ENCODE measurements around the gene ZNF223. TPM values are rescaled to one million over a fixed set of nuclear protein-coding genes. Genes with fewer than 3 reads are reported as not detected.

The ZNF223 gene
- 4.9 and 8.4 TPM in 2 replicates for total RNA-seq (2014; rRNA removed)
- polyA plus RNA-seq (2012) = 1.4 TPM

DNA sequence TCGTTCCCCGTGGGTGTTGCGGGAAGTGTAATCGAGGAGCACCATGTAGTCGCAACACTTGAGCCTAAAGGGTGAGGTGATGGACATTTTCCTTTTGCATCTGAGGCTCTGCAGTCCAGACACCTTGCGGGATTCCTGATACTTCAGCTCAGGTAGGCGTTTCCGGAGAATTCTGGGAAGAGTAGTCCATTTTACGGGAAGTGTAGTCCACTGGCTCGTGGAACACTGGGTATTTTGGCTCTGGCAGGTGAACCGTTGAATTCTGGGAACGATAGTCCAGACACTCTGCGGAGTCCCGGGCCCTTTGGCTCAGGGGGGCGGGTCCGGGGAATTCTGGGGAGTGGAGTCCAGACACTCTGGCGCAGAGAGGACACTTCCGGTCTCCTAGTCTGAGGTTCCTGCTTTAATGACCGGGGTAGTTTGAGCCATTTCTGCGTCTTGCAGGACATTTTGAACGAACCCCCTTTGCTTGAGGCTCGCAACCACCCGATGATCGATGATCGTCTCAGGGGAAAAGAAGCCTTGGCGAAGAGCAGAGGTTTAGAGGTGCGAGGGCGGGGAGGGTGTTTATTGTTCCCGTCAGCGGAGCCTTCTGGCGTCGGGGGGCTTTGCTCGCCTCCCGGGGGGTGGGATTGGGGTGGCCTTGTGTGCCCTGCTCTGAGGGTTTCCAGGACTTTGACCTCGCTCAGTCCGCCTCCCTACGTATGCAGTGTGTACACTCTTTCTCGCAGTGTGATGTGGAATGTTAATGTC lies at the start of gene ZNF223:
Gene ZNF223, plus strand, starts transcription at position 387 of the 753 bp plus-strand sequence. CDS start 3,141 bp downstream, outside the sequence.
- peak; percentile 93 for DNase-seq (ENCODE audit: low read depth)

- no peak for DNase-seq (ENCODE audit: low read depth)
Observed at GRCh38 chr19:44002212-44002565, 49.6 kb upstream of the ZNF223 start.

- DNase-seq (ENCODE audit: low read depth) = peak; percentile 93
Observed at GRCh38 chr19:44002566-44003460, 49.0 kb upstream of the ZNF223 start, which contains the start of gene ZNF230. TSS of gene ZNF230 (plus strand) at chr19:44002957. CDS start at chr19:44007079, 4,122 bp downstream.

DNA sequence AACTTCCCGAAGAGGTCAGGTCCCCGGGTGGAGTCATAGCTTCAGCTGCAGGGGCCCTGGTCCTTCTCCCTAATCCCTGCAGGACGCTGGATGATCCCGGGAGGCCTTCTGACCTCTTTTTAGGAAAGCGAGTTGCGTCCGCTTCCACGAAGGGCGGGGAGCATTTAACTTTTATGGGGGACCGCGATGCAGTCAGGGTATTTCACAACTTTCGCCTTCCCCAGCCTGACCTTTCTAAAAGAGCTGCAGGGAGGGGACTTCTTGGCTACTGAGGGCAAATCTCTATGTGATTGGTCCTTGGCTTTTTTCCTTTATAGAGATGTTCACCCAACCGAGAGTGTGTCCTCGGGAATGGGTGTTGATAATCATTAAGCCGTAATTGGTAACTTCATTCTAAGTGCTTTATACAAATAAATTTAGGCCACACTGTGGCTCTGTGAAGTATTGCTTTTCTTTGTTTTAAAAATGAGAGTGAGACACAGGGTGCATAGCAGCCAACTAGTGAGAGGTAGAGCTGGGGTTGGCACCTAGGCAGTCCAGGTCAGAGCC lies 48.3 kb upstream of the ZNF223 start:
- DNase-seq (ENCODE audit: low read depth) = no peak

DNA sequence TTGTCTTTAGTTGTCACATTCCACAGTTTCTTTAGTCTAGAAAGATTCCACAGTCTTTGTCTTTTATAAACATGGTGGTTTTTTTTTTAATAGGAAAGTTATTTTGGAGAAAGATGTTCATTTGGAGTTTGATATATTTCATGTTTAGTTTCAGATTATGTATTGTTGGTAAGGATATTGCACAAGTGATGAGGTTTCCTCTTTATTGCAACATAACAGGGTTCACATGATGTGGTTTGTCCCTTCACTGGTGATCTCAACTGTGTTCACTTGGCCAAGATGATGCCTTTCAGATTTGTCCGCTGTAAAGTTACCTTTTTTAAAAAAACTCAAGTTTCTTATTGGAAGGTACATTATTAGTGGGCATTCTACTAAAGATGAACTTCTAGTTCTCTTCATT lies 45.9 kb upstream of the ZNF223 start:
- DNase-seq (ENCODE audit: low read depth) = no peak

DNA sequence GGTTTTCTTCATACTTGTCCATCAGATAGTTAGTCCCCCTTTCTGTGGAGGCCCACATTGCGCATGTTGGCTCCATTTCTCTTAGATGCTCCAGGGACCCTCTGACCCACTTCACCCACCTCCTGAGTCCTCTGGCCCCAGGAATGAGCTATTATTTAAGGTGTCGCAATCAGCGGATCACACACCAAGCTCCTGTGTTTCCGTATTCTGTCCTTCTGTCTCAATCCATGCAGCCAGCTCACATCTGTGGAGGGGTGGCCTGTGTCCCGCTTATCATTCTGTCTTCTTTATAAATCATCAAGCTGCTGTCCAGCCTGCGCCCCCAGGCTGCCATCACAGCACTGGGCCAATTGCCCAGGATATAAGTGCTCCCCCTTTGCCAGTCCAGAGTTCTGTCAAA lies 44.4 kb upstream of the ZNF223 start:
- no peak for DNase-seq (ENCODE audit: low read depth)

DNA sequence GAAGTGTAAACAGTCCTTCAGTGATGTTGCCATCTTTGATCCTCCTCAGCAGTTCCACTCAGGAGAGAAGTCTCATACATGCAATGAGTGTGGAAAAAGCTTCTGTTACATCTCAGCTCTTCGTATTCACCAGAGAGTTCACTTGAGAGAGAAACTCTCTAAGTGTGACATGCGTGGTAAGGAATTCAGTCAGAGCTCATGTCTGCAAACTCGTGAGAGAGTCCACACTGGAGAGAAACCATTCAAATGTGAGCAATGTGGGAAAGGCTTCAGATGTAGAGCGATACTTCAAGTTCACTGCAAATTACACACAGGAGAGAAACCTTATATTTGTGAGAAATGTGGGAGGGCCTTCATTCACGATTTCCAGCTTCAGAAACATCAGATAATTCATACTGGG lies 41.4 kb upstream of the ZNF223 start:
- no peak for DNase-seq (ENCODE audit: low read depth)

DNA sequence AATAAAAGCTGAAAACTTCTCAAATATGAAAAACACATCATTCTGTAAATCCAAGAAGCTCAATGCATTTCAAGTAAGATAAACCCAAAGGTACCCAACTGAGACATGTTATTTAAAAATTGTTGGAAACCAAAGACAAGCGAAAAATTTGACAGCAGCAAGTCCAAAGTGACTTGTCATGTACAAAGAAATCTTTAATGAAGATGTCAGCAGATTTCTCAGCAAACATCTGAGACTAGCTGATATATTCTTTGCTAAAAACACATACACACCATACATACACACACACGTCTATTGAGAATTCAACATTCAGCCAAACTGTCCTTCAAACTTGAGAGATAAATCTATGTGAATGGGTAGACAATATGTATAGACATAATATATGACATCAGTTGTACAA lies 32.3 kb upstream of the ZNF223 start:
- no peak for DNase-seq (ENCODE audit: low read depth)

DNA sequence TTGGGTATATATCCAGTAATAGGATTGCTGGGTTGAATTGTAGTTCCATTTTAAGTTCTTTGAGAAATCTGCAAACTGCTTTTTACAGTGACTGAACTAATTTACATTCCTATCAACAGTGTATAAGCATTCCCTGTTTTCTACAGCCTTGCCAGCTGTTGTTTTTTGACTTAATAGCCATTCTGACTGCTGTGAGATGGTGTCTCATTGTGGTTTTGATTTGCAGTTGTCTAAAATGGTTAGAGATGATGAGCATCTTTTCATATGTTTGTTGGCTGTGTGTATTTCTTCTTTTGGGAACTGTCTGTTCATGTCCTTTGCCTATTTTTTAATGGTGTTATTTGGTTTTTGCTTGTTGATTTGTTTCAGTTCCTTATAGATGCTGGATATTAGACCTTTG lies 30.6 kb upstream of the ZNF223 start:
- DNase-seq (ENCODE audit: low read depth) = peak; percentile 54

- DNase-seq (ENCODE audit: low read depth) = no peak
Observed at GRCh38 chr19:44024900-44025216, 27.0 kb upstream of the ZNF223 start.

GRCh38 chr19:44025217-44025936 lies 26.5 kb upstream of the ZNF223 start, which contains the start of gene ZNF222:
TSS of gene ZNF222 (plus strand) at chr19:44025379. CDS start at chr19:44025437, 58 bp downstream.
- peak; percentile 92 for DNase-seq (ENCODE audit: low read depth)

- no peak for DNase-seq (ENCODE audit: low read depth)
Observed at GRCh38 chr19:44026622-44027021, 25.2 kb upstream of the ZNF223 start.

DNA sequence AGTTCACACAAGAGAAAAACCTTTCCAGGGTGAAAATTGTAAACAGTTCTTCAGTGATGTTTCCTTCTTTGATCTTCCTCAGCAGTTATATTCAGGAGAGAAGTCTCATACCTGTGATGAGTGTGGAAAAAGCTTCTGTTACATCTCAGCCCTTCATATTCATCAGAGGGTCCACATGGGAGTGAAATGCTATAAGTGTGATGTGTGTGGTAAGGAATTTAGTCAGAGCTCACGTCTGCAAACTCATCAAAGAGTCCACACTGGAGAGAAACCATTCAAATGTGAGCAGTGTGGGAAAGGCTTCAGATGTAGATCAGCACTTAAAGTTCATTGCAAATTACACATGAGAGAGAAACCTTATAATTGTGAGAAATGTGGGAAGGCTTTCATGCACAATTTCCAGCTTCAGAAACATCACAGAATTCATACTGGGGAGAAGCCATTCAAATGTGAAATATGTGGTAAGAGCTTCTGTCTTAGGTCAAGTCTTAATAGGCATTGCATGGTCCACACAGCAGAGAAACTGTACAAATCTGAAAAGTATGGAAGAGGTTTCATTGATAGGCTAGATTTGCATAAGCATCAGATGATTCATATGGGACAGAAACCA lies 19.7 kb upstream of the ZNF223 start:
- no peak for DNase-seq (ENCODE audit: low read depth)

GRCh38 chr19:44042147-44042546 lies 9.7 kb upstream of the ZNF223 start:
- no peak for DNase-seq (ENCODE audit: low read depth)

GRCh38 chr19:44050740-44051649 lies 841 bp upstream of the ZNF223 start:
- DNase-seq (ENCODE audit: low read depth) = no peak

DNA sequence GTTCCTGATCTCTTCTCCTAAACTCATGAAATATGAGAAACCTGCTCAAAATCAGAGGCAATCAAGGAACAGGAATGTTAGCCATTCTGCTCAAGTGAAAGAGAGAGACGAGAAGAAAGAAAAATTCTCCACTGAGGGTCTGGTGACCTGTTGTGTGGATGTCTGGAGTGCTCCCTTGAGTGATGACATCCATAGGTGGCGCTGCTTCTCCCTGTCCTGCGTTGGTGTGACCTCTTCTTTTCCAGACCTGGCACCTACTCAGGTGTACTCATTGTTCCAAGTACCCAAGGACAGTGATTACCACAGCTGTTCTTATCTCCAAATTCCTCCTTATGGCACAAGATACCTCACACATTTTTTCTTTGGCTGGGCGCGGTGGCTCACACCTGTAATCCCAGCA lies 4.0 kb downstream of the ZNF223 start:
- no peak for DNase-seq (ENCODE audit: low read depth)

DNA sequence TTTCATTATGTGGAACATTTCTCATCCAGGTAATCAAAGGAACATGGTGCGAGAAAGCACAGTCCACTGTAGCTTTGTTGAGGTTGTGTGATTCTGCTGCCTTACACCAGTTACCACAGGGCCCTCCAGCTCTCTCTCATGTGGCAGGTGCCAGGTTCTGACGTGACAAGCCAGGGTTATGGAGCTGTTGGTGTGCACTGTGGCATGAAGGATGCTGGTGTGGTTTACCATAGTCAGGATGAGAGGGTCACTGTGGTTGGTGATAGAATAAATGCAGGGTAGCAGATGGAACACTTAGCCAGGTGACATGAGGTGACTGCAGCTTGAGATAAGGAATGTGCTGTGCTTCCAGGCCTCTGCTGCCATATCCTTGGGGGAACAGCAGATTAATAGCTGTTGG lies 7.4 kb downstream of the ZNF223 start:
- no peak for DNase-seq (ENCODE audit: low read depth)

GRCh38 chr19:44061038-44061437 lies 9.2 kb downstream of the ZNF223 start:
- no peak for DNase-seq (ENCODE audit: low read depth)

GRCh38 chr19:44066305-44066704 lies 14.5 kb downstream of the ZNF223 start:
- DNase-seq (ENCODE audit: low read depth) = no peak

GRCh38 chr19:44069415-44069814 lies 17.6 kb downstream of the ZNF223 start:
- no peak for DNase-seq (ENCODE audit: low read depth)
